ENCODE data around the gene GPR153.

GPR153 gene

GRCh38 chr1:6298530-6298929, 37.6 kb upstream of the GPR153 start:
- no peak for TF ChIP-seq CTCF (IDR thresholded peaks at IDR 0.05; ENCODE audit: insufficient read depth, low read length, missing control alignments)
- no peak overlapping the region for H3K4me3 ChIP-seq (ENCODE audit: low read depth, low read length)
- ChIA-PET POLR2A (no interaction called here), CTCF (no interaction called here)
- DNase-seq (ENCODE audit: low read depth, low spot score), result no peak

- no peak for DNase-seq (ENCODE audit: low read depth, low spot score)
- H3K4me3 ChIP-seq (ENCODE audit: low read depth, low read length), result no peak overlapping the region
- CTCF ChIA-PET, result no interaction called here
- TF ChIP-seq CTCF (IDR thresholded peaks at IDR 0.05; ENCODE audit: insufficient read depth, low read length, missing control alignments), result no peak
- POLR2A ChIA-PET, result no interaction called here
These were observed 35.0 kb upstream of the GPR153 start for GRCh38 chr1:6295910-6296309.

- ChIA-PET CTCF (interaction anchor here (1.4 kb wide), 1 partner anchor 49 kb away, joined by 3 read pairs; no protein-coding TSS in a partner anchor), POLR2A (no interaction called here)
- no peak for DNase-seq (ENCODE audit: low read depth, low spot score)
- no peak overlapping the region for H3K4me3 ChIP-seq (ENCODE audit: low read depth, low read length)
- no peak for TF ChIP-seq CTCF (IDR thresholded peaks at IDR 0.05; ENCODE audit: insufficient read depth, low read length, missing control alignments)
These were observed 34.1 kb upstream of the GPR153 start for GRCh38 chr1:6294890-6295556.

GRCh38 chr1:6294080-6294889, 33.4 kb upstream of the GPR153 start:
- no peak overlapping the region for H3K4me3 ChIP-seq (ENCODE audit: low read depth, low read length)
- ChIA-PET POLR2A (no interaction called here), CTCF (interaction anchor here (1.4 kb wide), 1 partner anchor 50 kb away, joined by 3 read pairs; no protein-coding TSS in a partner anchor)
- TF ChIP-seq CTCF (IDR thresholded peaks at IDR 0.05; ENCODE audit: insufficient read depth, low read length, missing control alignments), result no peak
- DNase-seq (ENCODE audit: low read depth, low spot score), result no peak

GRCh38 chr1:6292102-6292501, 31.2 kb upstream of the GPR153 start:
- ChIA-PET POLR2A (no interaction called here), CTCF (no interaction called here)
- DNase-seq (ENCODE audit: low read depth, low spot score), result no peak
- TF ChIP-seq CTCF (IDR thresholded peaks at IDR 0.05; ENCODE audit: insufficient read depth, low read length, missing control alignments), result no peak
- no peak overlapping the region for H3K4me3 ChIP-seq (ENCODE audit: low read depth, low read length)

GRCh38 chr1:6288665-6289064, 27.8 kb upstream of the GPR153 start:
- no peak for TF ChIP-seq CTCF (IDR thresholded peaks at IDR 0.05; ENCODE audit: insufficient read depth, low read length, missing control alignments)
- no peak overlapping the region for H3K4me3 ChIP-seq (ENCODE audit: low read depth, low read length)
- CTCF ChIA-PET, result no interaction called here
- POLR2A ChIA-PET, result no interaction called here
- DNase-seq (ENCODE audit: low read depth, low spot score), result no peak

Data from AG04449 (cell line).